Left lung (tissue), 10 donors: ENCODE data around the gene KIRREL3. TPM values are rescaled to one million over a fixed set of nuclear protein-coding genes. Genes with fewer than 3 reads are reported as not detected.

Experiments
- ATAC-seq: fragments of 200-7000 bp; cut with Tn5 transposase; one replicate; pipeline ENCODE4 v1.9.1; 2020; ENCODE audit warnings: moderate library complexity
- DNase-seq, 4 donors: peaks; one replicate each; pipeline ENCODE4 v3.0.0-alpha.2; 2013 to 2020
- H3K27ac ChIP-seq, 2 donors: fragments of 200-600 bp; sonication (generic) in 1 of 2; one replicate each; pipeline versions ENCODE4 v1.5.0 to v1.8.0; 2020 to 2021
- H3K27me3 ChIP-seq, 2 donors: fragments of 200-600 bp; sonication (generic) in 1 of 2; one replicate each; pipeline versions ENCODE4 v1.5.0 to v1.8.0; 2020 to 2021
- H3K36me3 ChIP-seq, 2 donors: fragments of 200-600 bp; sonication (generic) in 1 of 2; one replicate each; pipeline versions ENCODE4 v1.5.0 to v1.8.0; 2020 to 2021
- H3K4me1 ChIP-seq, 2 donors: fragments of 200-600 bp; one replicate each; pipeline ENCODE4 v1.8.0; 2021
- H3K4me3 ChIP-seq, 2 donors: fragments of 200-600 bp; sonication (generic) in 1 of 2; one replicate each; pipeline versions ENCODE4 v1.5.0 to v1.8.0; 2020 to 2021; ENCODE audit warnings: mild to moderate bottlenecking in 1 of 2
- H3K9me3 ChIP-seq, 2 donors: fragments of 200-600 bp; sonication (generic) in 1 of 2; one replicate each; pipeline versions ENCODE4 v1.5.0 to v1.8.0; 2020 to 2021
- intact Hi-C, 2 donors: fragments of 100-400 bp; cut with DNase I; formaldehyde crosslinking; loops; one replicate each; pipeline versions ENCODE4 v1.11.2 to v1.14.2; 2022
- polyA plus RNA-seq, 6 donors: library from polyadenylated mRNA; unstranded; fragments of 120-200 nt; gene quantifications; one replicate each; pipeline ENCODE4 v1.2.1, GENCODE V29; 2013; ENCODE audit not compliant: insufficient read length in 6 of 6
- total RNA-seq, 2 donors: library from RNA; stranded (reverse); fragmentation: NEBNext Ultra II Directional; extraction: Animal tissue kit (Norgen Biotek cat#: 25700); gene quantifications; one replicate each; pipeline ENCODE4 v1.2.1, GENCODE V29; 2021
- TF ChIP-seq, protein P1 (sequence below), 2 donors: fragments of 200-600 bp; sonication (generic) in 1 of 2; IDR thresholded peaks; one replicate each; pipeline versions ENCODE4 v1.5.0 to v1.8.0; 2021; ENCODE audit warnings: antibody characterized with exemption in 2 of 2
- donor health status: DM: no; HTN: yes; CAD: no.
- donor health status: DM: no; HTN: no; CAD: no.

The KIRREL3 gene
- total and polyA plus RNA-seq, 8 donors, result 1.6 to 2.5 (median 2.0) TPM; not detected in 2

DNA sequence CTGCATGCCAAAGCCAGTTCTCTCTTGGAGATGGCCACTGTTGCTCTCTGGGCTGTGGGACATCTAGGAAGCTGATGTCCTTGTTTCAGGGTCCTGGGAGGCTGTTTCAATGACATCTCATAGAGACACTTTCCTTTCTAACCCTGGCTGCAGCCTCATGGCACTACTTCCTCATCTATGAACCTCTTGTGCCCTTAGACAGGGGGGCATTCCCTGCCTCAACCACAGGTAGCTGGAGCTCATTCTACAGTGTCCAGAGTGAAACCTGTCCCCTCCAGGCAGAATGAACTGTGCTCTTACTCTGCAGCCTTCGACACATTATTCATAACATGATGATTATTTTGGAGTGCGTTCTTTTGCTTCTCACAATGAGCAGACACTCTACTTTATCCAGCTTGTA is 335.9 kb downstream of the KIRREL3 start:
- H3K4me3 ChIP-seq, result no peak overlapping the region
- DNase-seq (no peak), ATAC-seq (no peak)
- H3K9me3 ChIP-seq, result no peaks in the 10 kb centered on the region
- H3K27ac ChIP-seq, result no peak overlapping the region
- H3K27me3 ChIP-seq, result peaks cover 0 to 10% of the 10 kb centered on the region in 2 donors
- TF ChIP-seq, protein P1, sequence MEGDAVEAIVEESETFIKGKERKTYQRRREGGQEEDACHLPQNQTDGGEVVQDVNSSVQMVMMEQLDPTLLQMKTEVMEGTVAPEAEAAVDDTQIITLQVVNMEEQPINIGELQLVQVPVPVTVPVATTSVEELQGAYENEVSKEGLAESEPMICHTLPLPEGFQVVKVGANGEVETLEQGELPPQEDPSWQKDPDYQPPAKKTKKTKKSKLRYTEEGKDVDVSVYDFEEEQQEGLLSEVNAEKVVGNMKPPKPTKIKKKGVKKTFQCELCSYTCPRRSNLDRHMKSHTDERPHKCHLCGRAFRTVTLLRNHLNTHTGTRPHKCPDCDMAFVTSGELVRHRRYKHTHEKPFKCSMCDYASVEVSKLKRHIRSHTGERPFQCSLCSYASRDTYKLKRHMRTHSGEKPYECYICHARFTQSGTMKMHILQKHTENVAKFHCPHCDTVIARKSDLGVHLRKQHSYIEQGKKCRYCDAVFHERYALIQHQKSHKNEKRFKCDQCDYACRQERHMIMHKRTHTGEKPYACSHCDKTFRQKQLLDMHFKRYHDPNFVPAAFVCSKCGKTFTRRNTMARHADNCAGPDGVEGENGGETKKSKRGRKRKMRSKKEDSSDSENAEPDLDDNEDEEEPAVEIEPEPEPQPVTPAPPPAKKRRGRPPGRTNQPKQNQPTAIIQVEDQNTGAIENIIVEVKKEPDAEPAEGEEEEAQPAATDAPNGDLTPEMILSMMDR (IDR thresholded peaks at IDR 0.05), result no peak
- H3K4me1 ChIP-seq, result no peaks in the 10 kb centered on the region
- no peaks in the 10 kb centered on the region for H3K36me3 ChIP-seq
- intact Hi-C loops, result no loop called here

DNA sequence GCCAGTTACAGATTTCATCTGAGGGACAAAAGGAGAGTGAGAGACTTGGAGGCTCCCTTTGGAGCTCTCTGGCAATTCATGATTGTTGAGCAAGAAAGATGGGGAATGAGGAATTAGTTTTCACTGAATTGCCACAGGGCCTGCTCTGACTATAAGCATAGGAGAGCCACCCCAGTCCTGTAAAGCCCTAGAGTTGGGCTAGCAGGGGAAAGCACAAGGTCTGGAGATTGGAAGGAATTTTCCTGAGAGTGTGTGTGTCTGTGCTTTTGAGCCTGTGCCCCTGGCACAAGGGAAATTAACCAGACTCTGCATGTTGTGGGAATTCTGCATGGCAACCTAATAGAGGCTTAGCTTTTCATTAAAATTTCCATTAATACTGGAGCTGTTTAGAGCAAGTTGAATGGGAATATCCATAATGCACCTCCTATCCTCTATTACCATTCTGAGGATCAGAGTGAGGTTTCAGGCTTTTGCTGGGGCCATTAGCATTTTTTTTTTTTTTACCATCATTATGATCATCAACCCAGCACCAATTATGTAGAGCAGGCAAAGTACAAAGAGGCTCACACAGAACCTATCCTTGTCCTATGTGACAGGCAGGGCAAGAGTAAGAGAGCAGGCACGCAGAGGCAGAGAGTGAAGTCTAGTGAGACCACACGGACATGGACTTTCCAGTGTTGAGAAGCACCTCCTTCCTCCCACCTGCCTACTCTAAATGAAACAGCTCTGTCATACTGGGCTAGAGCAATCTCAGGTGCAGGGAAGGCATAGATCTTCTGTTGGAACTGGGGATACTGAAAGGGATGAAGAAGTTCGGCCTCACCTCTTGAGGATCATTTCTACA is 336.6 kb downstream of the KIRREL3 start:
- intact Hi-C loops, result no loop called here
- Histone ChIP-seq H3K36me3 (no peaks in the 10 kb centered on the region), H3K27me3 (peaks cover 0 to 10% of the 10 kb centered on the region in 2 donors), H3K4me1 (no peaks in the 10 kb centered on the region), H3K9me3 (no peaks in the 10 kb centered on the region), H3K4me3 (no peak overlapping the region), H3K27ac (no peak overlapping the region)
- TF ChIP-seq, protein P1 (IDR thresholded peaks at IDR 0.05), result no peak
- no peak for DNase-seq
- no peak for ATAC-seq

DNA sequence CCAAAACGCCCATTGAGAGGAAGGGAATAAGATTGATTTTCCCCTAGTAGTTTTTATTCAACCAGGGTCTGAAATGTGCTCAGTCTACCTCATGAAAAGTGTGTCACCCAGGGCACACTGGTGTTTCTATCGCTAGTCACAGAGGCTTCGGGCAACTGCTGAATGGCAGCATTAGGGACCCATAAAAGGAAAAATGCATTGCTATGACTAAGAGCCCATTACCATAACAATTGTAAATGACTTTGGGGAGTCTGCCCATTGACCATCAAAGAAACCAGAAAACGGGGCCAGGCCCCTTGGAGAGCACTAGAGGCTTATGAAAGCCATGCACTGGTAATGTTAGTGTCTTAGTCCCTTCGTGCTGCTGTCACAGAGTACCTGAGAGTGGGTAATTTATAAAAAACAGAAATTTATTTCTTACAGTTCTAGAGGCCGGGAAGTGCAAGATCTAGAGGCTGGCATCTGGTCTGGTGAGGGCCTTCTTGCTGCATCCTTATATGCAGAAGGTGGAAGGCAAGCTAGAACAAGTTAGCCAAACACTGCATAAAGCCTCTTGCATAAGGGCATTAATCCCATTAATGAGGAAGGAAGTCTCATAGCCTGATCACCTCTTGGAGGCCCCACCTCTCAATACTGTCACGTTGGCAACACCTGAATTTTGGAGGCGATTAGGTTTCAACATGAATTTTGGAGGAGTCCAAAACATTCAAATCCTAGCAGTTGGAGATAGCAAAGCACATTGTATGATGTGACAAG is 338.4 kb downstream of the KIRREL3 start:
- DNase-seq (no peak), ATAC-seq (no peak)
- no peaks in the 10 kb centered on the region for H3K4me1 ChIP-seq
- no peaks in the 10 kb centered on the region for H3K36me3 ChIP-seq
- intact Hi-C loops, result no loop called here
- H3K9me3 ChIP-seq, result no peaks in the 10 kb centered on the region
- TF ChIP-seq, protein P1 (IDR thresholded peaks at IDR 0.05), result no peak
- no peak overlapping the region for H3K27ac ChIP-seq
- H3K4me3 ChIP-seq, result no peak overlapping the region
- peaks cover 0 to 10% of the 10 kb centered on the region in 2 donors for H3K27me3 ChIP-seq

DNA sequence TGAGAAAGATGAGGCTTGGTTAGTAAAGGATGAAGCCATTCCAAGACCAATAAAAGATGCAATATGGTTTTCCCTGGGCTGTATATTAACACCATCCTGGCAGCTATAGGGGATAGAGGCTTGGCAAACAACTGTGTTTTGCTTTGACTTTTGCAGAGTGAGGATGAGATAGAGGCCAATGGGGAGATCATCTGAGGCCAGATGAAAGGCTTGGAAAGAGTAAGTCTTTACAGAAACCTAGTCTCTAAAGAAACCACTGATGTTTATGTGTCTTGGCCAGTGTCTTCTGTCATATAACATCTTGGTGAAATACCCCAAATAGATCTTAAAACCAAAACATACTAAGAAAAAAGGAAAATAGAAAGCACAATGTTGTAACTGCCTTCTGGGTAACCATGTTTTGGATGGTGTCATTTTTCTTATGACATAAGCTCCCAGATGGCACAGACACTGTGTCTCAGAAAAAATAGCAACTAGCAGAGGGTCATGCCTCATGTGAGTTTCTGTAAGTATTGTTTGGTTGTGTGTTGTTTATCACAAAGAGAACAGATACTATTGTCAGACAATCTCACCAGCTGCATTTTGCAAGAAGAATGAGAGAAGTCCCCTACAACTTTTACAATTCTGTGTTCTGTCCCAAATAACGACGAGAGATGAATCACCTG is 339.7 kb downstream of the KIRREL3 start:
- TF ChIP-seq, protein P1 (IDR thresholded peaks at IDR 0.05), result no peak
- H3K9me3 ChIP-seq, result no peaks in the 10 kb centered on the region
- H3K36me3 ChIP-seq, result no peaks in the 10 kb centered on the region
- no peak overlapping the region for H3K4me3 ChIP-seq
- no peak overlapping the region for H3K27ac ChIP-seq
- no peaks in the 10 kb centered on the region for H3K4me1 ChIP-seq
- ATAC-seq (no peak), DNase-seq (no peak)
- intact Hi-C loops, result no loop called here
- H3K27me3 ChIP-seq, result peaks cover 0 to 2% of the 10 kb centered on the region in 2 donors

DNA sequence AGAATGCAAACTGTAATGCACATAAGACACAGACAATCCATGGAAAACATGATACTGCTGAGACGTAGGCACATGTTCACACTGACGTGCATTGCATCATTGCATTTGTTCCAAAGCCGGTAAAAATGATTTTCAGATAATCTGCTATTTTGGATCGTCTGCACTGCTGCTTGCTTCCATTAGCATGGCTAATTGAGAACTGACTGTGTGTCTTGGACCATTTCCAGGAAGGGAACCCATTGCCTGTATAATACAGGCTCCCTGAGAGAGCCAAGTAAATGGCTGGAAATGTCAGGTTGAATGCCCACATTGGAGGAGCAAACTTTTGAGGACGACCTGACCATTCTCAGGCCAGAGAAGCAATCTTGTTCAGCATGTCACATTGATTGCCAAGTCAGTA is 340.2 kb downstream of the KIRREL3 start:
- intact Hi-C loops, result no loop called here
- ATAC-seq (no peak), DNase-seq (no peak)
- TF ChIP-seq, protein P1 (IDR thresholded peaks at IDR 0.05), result no peak
- peaks cover 0 to 7% of the 10 kb centered on the region in 2 donors for H3K27me3 ChIP-seq
- no peak overlapping the region for H3K27ac ChIP-seq
- H3K4me3 ChIP-seq, result no peak overlapping the region
- H3K4me1 ChIP-seq, result no peaks in the 10 kb centered on the region
- H3K9me3 ChIP-seq, result no peaks in the 10 kb centered on the region
- no peaks in the 10 kb centered on the region for H3K36me3 ChIP-seq
